ENCODE results near the gene ZNF780B. TPM values are rescaled to one million over a fixed set of nuclear protein-coding genes. Genes with fewer than 3 reads are reported as not detected.

The ZNF780B gene
- total RNA-seq, 1 donor from 2014 or later: 20.9 TPM

DNA sequence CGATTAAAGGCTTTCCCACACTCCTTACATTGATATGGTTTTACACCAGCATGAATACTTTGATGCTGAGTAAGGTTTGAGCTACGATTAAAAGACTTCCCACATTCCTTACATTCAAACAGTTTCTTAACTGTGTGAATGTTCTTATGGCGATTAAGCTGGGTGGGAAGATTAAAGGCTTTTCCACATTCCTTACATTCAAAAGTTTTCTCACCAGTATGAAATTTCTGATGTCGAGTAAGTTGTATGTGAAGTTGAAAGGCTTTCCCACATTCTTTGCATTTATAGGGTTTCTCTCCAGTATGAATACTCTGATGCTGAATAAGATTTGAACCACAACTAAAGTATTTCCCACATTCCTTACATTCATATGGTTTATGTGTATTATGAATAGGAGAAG lies 20.0 kb downstream of the ZNF780B start:
- DNase-seq: no peak

DNA sequence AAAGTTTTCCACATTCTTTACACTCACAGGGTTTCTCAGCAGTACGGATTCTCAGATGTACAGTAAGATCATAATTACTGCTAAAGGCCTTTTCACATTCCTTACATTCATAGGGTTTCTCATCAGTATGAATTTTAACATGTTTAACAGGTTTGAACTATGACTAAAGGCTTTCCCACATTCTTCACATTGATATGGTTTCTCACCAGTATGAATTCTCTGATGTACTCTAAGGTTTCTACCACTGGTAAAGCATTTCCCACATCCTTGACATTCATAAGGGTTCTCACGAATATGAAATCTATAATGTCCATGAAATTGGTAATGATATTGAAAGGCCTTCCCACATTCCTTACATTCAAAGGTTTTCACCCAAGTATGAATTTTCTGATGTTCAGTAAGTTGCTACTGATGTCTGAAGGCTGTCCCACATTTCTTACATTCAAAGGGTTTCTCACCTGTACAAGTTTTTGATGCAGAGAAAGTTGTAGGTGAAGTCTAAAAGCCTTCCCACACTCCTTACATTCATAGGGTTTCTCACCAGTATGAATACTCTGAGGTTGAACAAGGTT lies 22.0 kb downstream of the ZNF780B start:
- no peak for DNase-seq

DNA sequence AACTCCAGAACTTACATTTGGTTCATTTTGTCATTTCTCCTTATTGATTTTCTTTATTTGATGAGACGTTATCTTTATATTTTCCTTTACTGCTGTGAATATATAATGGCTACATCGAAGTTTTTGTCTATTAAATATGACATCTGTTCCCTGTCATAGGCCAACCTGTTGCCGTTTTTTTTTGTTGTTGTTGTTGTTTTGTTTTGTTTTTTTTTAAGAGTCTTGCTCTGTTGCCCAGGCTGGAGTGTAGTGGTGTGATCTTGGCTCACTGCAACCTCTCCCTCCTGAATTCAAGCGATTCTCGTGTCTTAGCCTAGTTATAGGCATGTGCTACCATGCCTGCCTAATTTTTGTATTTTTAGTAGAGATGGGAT lies 29.4 kb downstream of the ZNF780B start:
- no peak for DNase-seq

DNA sequence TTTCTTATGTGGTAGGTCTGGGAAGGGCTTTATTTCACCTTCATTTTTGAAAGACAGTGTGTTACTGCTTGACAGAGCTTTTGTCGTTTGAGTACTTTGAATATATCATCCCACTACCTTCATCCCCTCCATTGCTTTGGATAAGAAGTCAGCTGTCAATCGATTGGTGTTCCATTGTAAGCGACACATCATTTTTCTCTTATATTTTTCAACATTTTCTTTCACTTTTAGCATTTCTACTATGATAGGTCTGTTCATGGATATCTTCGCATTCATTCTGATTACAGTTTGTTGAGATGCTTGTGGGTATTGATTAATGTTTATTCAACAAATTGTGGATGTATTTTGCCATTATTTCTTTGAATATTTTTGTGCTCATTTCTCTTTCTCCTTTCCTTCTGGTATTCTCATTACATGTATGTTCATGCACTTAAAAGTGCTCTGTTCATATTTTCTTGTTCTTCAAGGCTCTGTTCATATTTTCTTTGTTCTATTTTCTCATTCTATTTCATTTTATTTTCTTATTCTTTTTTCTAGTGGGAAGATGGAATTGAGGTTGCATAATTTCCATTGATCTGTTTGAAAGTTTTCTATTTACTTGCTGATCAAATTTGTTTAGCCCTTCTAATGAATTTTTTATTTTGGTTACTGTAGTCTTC lies 30.0 kb downstream of the ZNF780B start:
- no peak for DNase-seq

DNA sequence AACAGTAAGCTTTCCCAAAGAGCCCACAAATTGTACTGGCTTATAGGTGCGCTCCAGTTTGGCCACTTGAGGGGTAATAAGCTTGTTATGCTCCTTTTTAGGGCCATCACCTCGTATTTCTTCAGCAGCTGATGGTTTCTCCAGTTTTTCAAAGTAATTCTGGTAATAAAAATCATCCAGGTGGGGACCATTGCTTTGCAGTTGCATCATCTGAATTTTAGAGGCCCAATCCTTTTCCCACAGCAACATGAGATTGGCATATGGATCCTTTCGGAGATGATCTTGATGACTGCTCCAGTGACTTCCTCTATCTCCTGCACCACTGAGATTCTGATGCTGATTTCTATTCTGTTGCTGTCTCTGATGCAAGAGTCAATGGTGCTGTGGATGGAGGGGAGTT lies 32.1 kb downstream of the ZNF780B start:
- DNase-seq: no peak

DNA sequence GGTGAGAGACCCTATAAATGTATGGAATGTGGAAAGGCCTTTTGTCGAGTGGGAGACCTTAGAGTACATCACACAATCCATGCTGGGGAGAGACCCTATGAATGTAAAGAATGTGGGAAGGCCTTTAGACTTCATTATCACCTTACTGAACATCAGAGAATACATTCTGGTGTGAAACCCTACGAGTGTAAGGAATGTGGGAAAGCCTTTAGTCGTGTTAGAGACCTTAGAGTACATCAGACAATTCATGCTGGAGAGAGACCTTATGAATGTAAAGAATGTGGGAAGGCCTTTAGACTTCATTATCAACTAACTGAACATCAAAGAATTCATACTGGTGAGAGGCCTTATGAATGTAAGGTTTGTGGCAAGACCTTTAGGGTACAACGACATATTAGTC lies 42.0 kb downstream of the ZNF780B start:
- no peak for DNase-seq

DNA sequence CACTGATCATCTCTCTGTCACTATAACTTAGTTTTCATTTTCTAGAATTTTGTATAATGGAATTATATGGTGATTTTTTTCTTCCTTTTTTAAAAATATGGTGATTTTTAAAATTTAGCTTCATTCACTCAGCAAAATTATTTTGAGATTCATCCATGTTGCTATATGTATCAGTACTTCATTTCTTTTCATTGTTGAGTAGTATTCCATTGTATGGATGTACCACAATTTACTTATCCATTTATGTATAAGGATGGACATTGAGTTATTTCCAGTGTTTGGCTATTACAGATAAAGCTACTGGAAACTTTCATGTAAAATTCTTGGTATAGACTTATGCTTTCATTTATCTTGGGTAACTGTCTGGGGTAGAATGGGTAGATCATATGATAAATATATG lies 46.4 kb downstream of the ZNF780B start:
- no peak for DNase-seq

DNA sequence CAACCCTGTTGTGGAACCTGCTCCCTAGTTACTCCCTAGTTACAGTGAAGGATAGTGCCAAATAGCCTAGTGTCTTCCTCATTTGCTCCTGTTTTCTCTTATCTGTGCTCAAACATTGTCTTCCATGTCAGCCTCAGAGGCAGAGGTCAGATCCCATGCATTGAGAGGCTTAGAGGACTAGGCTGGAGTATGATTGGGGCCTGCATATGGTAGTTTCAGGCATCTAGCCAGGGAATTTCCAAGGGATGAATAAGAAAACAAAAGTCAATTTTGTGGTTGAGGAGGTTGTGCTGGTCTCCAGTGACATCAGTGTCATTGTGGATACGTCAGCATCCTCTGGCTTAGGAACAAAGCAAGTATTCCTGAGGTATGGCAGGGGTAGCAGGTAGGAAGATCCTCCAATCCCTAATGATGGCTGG lies 49.7 kb downstream of the ZNF780B start:
- DNase-seq: no peak

DNA sequence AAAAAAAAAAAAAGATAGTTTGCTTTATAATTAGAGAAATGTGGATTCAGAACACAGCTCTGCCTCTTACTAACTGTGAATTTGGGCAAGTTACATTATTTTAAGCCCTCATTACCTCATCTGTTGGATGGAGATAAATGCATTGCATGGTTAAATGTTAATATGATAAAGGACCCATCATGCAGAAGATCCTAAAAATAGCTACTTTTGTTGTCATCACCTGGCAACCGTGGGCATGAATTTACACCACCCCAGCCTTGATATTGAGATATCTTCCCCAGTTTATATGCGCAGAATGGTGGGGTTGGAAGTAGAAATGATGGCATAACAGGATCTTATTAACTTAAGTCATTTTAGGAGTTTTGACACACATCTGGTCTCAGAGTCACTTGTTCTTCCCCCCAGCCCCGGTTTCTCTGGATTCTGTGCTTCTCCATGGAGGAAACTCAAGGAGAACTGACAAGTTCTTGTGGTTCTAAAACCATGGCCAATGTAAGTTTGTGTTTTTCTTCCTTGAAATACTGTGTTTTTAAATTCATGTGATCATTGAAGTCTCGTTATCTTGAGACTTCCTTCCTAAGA lies 50.2 kb downstream of the ZNF780B start:
- no peak for DNase-seq

DNA sequence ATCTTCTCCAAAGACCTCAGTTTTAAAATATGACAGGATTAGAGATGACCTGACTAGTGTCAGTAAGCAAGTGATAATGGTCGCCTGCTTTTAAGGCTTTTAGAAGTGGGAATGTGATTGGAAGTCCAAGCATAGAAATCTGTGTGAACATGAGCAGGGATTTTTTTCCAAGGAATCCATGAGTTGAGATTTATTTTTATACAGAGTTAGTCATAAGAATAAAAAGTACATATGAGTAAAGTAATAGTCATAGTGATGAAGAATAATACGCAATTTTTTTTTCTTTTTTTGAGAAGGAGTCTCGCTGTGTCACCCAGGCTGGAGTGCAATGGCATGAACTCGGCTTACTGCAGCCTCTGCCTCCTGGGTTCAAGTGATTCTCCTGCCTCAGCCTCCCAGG lies 57.5 kb downstream of the ZNF780B start:
- DNase-seq: no peak

DNA sequence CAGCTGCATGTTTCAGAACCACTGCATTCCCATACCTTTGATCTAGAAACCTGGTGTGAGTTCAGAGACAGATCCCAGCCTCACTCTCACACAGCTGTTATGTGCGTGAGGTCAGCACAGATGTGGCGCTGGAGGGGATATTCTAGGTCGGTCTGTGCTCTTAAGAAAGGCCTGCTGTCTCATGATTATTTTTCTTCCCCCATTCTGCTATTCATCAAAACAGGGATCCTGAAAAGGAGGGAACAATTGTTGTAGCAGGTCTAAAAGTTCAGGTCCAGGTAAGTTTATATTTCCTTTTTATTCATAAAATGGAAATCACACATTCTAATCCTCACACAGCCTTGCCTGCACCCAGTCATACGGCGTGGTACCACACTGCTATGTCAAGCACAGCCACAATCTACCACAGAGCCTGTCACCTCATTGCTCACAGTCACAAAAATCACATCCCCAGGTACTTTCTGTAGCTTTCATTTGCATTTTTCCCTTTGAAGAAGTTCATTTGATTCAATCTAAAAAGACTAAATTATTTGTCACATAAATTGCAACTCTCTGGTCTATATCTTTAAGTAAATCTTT lies 58.3 kb downstream of the ZNF780B start:
- no peak for DNase-seq

- DNase-seq: peak; percentile 71
These were observed 59.0 kb downstream of the ZNF780B start, which contains the start of gene ZNF546 for GRCh38 chr19:39996811-39997637. ZNF546 (plus strand) TSS chr19:39997060; CDS start chr19:39998327, 1,267 bp downstream.

DNA sequence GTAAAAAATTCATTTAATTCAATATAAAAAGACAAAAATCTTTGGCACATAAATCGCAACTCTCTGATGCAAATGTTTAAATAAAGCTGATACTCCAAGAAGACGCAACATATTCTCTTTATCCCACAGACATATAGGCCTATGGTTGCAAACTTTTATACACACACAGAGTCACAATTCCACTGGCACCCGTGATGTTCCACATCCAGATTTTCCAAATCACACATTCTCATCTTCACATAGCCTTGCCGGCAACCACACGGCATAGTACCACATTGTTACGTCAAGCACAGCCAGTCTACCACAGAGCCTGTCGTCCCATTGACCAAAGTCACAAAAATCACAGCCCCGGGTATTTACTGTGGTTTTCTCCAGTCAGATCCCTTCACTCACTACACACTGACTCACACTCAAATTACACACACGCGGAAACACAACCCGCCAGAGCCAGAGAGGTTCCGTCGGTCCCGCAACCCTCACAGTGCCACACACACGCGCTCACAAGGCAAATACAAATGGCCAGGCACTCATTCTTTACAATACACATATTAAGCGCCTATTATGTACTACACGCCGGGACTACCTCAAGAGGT lies 59.7 kb downstream of the ZNF780B start:
- DNase-seq: peak; percentile 71

DNA sequence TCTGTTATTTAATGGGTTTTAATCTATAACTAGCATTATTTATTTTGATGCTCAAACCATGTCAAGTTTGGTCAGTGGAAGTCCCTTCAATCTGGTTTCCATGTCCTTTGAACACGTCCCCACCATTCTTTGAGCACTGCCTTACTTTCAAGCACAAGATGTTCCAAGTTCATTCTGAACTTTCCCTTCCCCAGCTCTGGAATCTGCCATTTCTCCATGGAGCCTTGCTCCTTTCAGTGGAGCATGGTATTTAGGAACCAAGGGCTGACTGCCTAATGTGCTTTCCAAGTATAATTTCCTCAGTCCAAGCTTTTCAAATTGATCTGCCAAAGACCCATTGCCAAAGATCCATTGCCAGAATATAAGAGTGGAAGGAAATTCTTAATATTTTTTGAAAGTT lies 60.2 kb downstream of the ZNF780B start:
- no peak for DNase-seq

GRCh38 chr19:39994361-39994760 lies 61.7 kb downstream of the ZNF780B start:
- no peak for DNase-seq

GRCh38 chr19:39993605-39994004 lies 62.4 kb downstream of the ZNF780B start:
- DNase-seq: no peak

GRCh38 chr19:39987596-39987995 lies 68.4 kb downstream of the ZNF780B start:
- no peak for DNase-seq

GRCh38 chr19:39987167-39987566 lies 68.9 kb downstream of the ZNF780B start:
- no peak for DNase-seq

- DNase-seq: no peak
These were observed 69.4 kb downstream of the ZNF780B start for GRCh38 chr19:39986643-39987042.

GRCh38 chr19:39983695-39984300 lies 72.2 kb downstream of the ZNF780B start:
- DNase-seq: no peak

DNA sequence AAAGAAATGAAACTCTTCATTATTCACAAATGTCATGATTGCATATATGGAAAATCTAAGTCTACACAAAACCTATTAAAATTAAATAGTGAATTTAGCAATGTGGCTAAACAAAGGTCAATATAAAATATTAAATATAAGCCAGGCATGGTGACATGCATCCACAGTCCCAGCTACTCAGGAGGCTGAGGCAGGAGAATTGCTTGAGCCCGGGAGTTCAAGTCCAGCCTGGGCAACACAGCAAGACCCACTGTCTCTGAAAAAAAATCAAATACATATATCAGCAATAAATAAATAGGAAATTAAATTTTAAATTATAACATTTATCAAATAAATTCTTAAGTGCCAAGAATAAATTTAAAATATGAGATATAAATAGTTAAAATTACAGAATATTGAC lies 73.1 kb downstream of the ZNF780B start:
- no peak for DNase-seq

Data from skin of body (tissue), 2 donors.